Measurements from ENCODE around the gene TCERG1L. TPM values are rescaled to one million over a fixed set of nuclear protein-coding genes. Genes with fewer than 3 reads are reported as not detected.

The TCERG1L gene
- total RNA-seq, 1 experiment from 2014 or later = not detected

GRCh38 chr10:131073469-131074035 lies 238.0 kb downstream of the TCERG1L start:
- no peaks in the 10 kb centered on the region for H4K20me1 ChIP-seq (ENCODE audit: insufficient read depth, low read depth, low read length)
- no peak for DNase-seq
- no peak overlapping the region for H3K4me3 ChIP-seq (ENCODE audit: low read length)
- H3K9ac ChIP-seq (ENCODE audit: low read length) = no peak overlapping the region
- no peaks in the 10 kb centered on the region for H3K27me3 ChIP-seq (ENCODE audit: low read length)
- H2AFZ ChIP-seq (ENCODE audit: low read length) = no peak overlapping the region
- no peaks in the 10 kb centered on the region for H3K36me3 ChIP-seq (ENCODE audit: insufficient read depth, low read length)
- no peaks in the 10 kb centered on the region for H3K9me2 ChIP-seq (replicated peaks; ENCODE audit: insufficient read depth, low read length)
- H3K4me2 ChIP-seq (ENCODE audit: low read depth, low read length, poor library complexity, severe bottlenecking) = no peak overlapping the region
- H3K79me2 ChIP-seq (ENCODE audit: low read length) = no peaks in the 10 kb centered on the region
- peaks cover 11% of the 10 kb centered on the region for H3K4me1 ChIP-seq (ENCODE audit: low read length)
- no peak overlapping the region for H3K27ac ChIP-seq (ENCODE audit: low read length)
- H3K9me3 ChIP-seq (ENCODE audit: low read length) = no peaks in the 10 kb centered on the region

GRCh38 chr10:131072651-131073468 lies 238.7 kb downstream of the TCERG1L start:
- no peak overlapping the region for H2AFZ ChIP-seq (ENCODE audit: low read length)

GRCh38 chr10:131071721-131072120 lies 239.8 kb downstream of the TCERG1L start:
- no peaks in the 10 kb centered on the region for H4K20me1 ChIP-seq (ENCODE audit: insufficient read depth, low read depth, low read length)
- no peak overlapping the region for H3K27ac ChIP-seq (ENCODE audit: low read length)
- H3K4me2 ChIP-seq (ENCODE audit: low read depth, low read length, poor library complexity, severe bottlenecking) = no peak overlapping the region
- H3K79me2 ChIP-seq (ENCODE audit: low read length) = no peaks in the 10 kb centered on the region
- H3K36me3 ChIP-seq (ENCODE audit: insufficient read depth, low read length) = no peaks in the 10 kb centered on the region
- no peaks in the 10 kb centered on the region for H3K9me3 ChIP-seq (ENCODE audit: low read length)
- H3K4me3 ChIP-seq (ENCODE audit: low read length) = no peak overlapping the region
- H3K9ac ChIP-seq (ENCODE audit: low read length) = no peak overlapping the region
- H3K9me2 ChIP-seq (replicated peaks; ENCODE audit: insufficient read depth, low read length) = no peaks in the 10 kb centered on the region
- H3K27me3 ChIP-seq (ENCODE audit: low read length) = no peaks in the 10 kb centered on the region
- no peak for DNase-seq
- H2AFZ ChIP-seq (ENCODE audit: low read length) = no peak overlapping the region
- H3K4me1 ChIP-seq (ENCODE audit: low read length) = peaks cover under 1% of the 10 kb centered on the region

More at GRCh38 chr10:131072651-131073468, 238.7 kb downstream of the TCERG1L start:
- DNase-seq = no peak
- H3K4me2 ChIP-seq (ENCODE audit: low read depth, low read length, poor library complexity, severe bottlenecking) = no peak overlapping the region
- H4K20me1 ChIP-seq (ENCODE audit: insufficient read depth, low read depth, low read length) = no peaks in the 10 kb centered on the region
- H3K9me3 ChIP-seq (ENCODE audit: low read length) = no peaks in the 10 kb centered on the region
- no peak overlapping the region for H3K9ac ChIP-seq (ENCODE audit: low read length)
- H3K79me2 ChIP-seq (ENCODE audit: low read length) = no peaks in the 10 kb centered on the region
- H3K36me3 ChIP-seq (ENCODE audit: insufficient read depth, low read length) = no peaks in the 10 kb centered on the region
- H3K4me1 ChIP-seq (ENCODE audit: low read length) = peaks cover 11% of the 10 kb centered on the region
- no peak overlapping the region for H3K27ac ChIP-seq (ENCODE audit: low read length)
- no peaks in the 10 kb centered on the region for H3K27me3 ChIP-seq (ENCODE audit: low read length)
- no peak overlapping the region for H3K4me3 ChIP-seq (ENCODE audit: low read length)
- H3K9me2 ChIP-seq (replicated peaks; ENCODE audit: insufficient read depth, low read length) = no peaks in the 10 kb centered on the region

- Histone ChIP-seq H3K9me3 (ENCODE audit: low read length) (no peaks in the 10 kb centered on the region), H4K20me1 (ENCODE audit: insufficient read depth, low read depth, low read length) (no peaks in the 10 kb centered on the region), H3K9me2 (replicated peaks; ENCODE audit: insufficient read depth, low read length) (no peaks in the 10 kb centered on the region), H3K4me3 (ENCODE audit: low read length) (no peak overlapping the region), H3K4me2 (ENCODE audit: low read depth, low read length, poor library complexity, severe bottlenecking) (no peak overlapping the region), H3K9ac (ENCODE audit: low read length) (no peak overlapping the region), H3K4me1 (ENCODE audit: low read length) (peaks cover 1% of the 10 kb centered on the region), H3K36me3 (ENCODE audit: insufficient read depth, low read length) (no peaks in the 10 kb centered on the region), H3K27me3 (ENCODE audit: low read length) (no peaks in the 10 kb centered on the region), H2AFZ (ENCODE audit: low read length) (no peak overlapping the region), H3K27ac (ENCODE audit: low read length) (no peak overlapping the region), H3K79me2 (ENCODE audit: low read length) (no peaks in the 10 kb centered on the region)
- DNase-seq = no peak
Measured at GRCh38 chr10:131070856-131071255, 240.7 kb downstream of the TCERG1L start.

GRCh38 chr10:131068760-131069159 lies 242.8 kb downstream of the TCERG1L start:
- Histone ChIP-seq H3K4me3 (ENCODE audit: low read length) (no peak overlapping the region), H3K27me3 (ENCODE audit: low read length) (no peaks in the 10 kb centered on the region), H3K9me2 (replicated peaks; ENCODE audit: insufficient read depth, low read length) (no peaks in the 10 kb centered on the region), H3K27ac (ENCODE audit: low read length) (no peak overlapping the region), H3K9ac (ENCODE audit: low read length) (no peak overlapping the region), H3K4me2 (ENCODE audit: low read depth, low read length, poor library complexity, severe bottlenecking) (no peak overlapping the region), H4K20me1 (ENCODE audit: insufficient read depth, low read depth, low read length) (no peaks in the 10 kb centered on the region), H3K9me3 (ENCODE audit: low read length) (no peaks in the 10 kb centered on the region), H2AFZ (ENCODE audit: low read length) (no peak overlapping the region), H3K4me1 (ENCODE audit: low read length) (peaks cover 7% of the 10 kb centered on the region), H3K79me2 (ENCODE audit: low read length) (no peaks in the 10 kb centered on the region), H3K36me3 (ENCODE audit: insufficient read depth, low read length) (no peaks in the 10 kb centered on the region)
- DNase-seq = no peak

- Histone ChIP-seq H3K4me2 (ENCODE audit: low read depth, low read length, poor library complexity, severe bottlenecking) (no peak overlapping the region), H3K36me3 (ENCODE audit: insufficient read depth, low read length) (no peaks in the 10 kb centered on the region), H3K4me3 (ENCODE audit: low read length) (no peak overlapping the region), H3K27ac (ENCODE audit: low read length) (no peak overlapping the region), H2AFZ (ENCODE audit: low read length) (no peak overlapping the region), H3K27me3 (ENCODE audit: low read length) (no peaks in the 10 kb centered on the region), H4K20me1 (ENCODE audit: insufficient read depth, low read depth, low read length) (no peaks in the 10 kb centered on the region), H3K4me1 (ENCODE audit: low read length) (peaks cover 9% of the 10 kb centered on the region), H3K9me3 (ENCODE audit: low read length) (no peaks in the 10 kb centered on the region), H3K79me2 (ENCODE audit: low read length) (no peaks in the 10 kb centered on the region), H3K9ac (ENCODE audit: low read length) (no peak overlapping the region), H3K9me2 (replicated peaks; ENCODE audit: insufficient read depth, low read length) (no peaks in the 10 kb centered on the region)
- no peak for DNase-seq
Measured at GRCh38 chr10:131068311-131068710, 243.2 kb downstream of the TCERG1L start.

GRCh38 chr10:131067690-131068089 lies 243.8 kb downstream of the TCERG1L start:
- Histone ChIP-seq H3K4me3 (ENCODE audit: low read length) (no peak overlapping the region), H3K9me3 (ENCODE audit: low read length) (no peaks in the 10 kb centered on the region), H3K4me2 (ENCODE audit: low read depth, low read length, poor library complexity, severe bottlenecking) (no peak overlapping the region), H3K27ac (ENCODE audit: low read length) (no peak overlapping the region), H3K9ac (ENCODE audit: low read length) (no peak overlapping the region), H3K9me2 (replicated peaks; ENCODE audit: insufficient read depth, low read length) (no peaks in the 10 kb centered on the region), H2AFZ (ENCODE audit: low read length) (no peak overlapping the region), H4K20me1 (ENCODE audit: insufficient read depth, low read depth, low read length) (no peaks in the 10 kb centered on the region), H3K4me1 (ENCODE audit: low read length) (peaks cover 9% of the 10 kb centered on the region), H3K36me3 (ENCODE audit: insufficient read depth, low read length) (no peaks in the 10 kb centered on the region), H3K79me2 (ENCODE audit: low read length) (no peaks in the 10 kb centered on the region), H3K27me3 (ENCODE audit: low read length) (no peaks in the 10 kb centered on the region)
- no peak for DNase-seq

GRCh38 chr10:131065673-131066305 lies 245.7 kb downstream of the TCERG1L start:
- Histone ChIP-seq H3K79me2 (ENCODE audit: low read length) (no peaks in the 10 kb centered on the region), H3K27me3 (ENCODE audit: low read length) (no peaks in the 10 kb centered on the region), H3K4me2 (ENCODE audit: low read depth, low read length, poor library complexity, severe bottlenecking) (no peak overlapping the region), H3K9me3 (ENCODE audit: low read length) (no peaks in the 10 kb centered on the region), H2AFZ (ENCODE audit: low read length) (no peak overlapping the region), H3K4me3 (ENCODE audit: low read length) (no peak overlapping the region), H3K27ac (ENCODE audit: low read length) (no peak overlapping the region), H4K20me1 (ENCODE audit: insufficient read depth, low read depth, low read length) (0 out of 2 replicates have a peak, but pooled peaks cover 5% of the 10 kb centered on the region), H3K9me2 (replicated peaks; ENCODE audit: insufficient read depth, low read length) (no peaks in the 10 kb centered on the region), H3K4me1 (ENCODE audit: low read length) (peaks cover 9% of the 10 kb centered on the region), H3K9ac (ENCODE audit: low read length) (no peak overlapping the region), H3K36me3 (ENCODE audit: insufficient read depth, low read length) (no peaks in the 10 kb centered on the region)
- DNase-seq = no peak

All from Karpas-422 (cell line).